ENCODE data around the gene JADE1. TPM values are rescaled to one million over a fixed set of nuclear protein-coding genes. Genes with fewer than 3 reads are reported as not detected.

The JADE1 gene
- total RNA-seq, 1 experiment from 2014 or later = 31.5 TPM

DNA sequence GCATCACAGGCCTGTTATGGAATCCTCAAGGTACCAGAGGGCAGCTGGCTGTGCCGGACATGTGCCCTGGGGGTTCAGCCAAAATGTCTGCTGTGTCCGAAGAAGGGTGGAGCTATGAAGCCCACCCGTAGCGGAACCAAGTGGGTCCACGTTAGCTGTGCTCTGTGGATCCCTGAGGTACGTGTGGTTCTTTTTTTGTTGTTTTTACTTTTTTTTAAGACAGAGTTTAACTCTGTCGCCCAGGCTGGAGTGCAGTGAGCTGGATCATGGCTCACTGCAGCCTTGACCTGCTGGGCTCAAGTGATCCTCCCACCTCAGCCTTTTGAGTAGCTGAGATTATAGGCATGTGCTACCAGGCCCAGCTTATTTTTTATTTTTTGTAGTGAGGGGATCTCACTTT lies 46.1 kb downstream of the JADE1 start:
- Histone ChIP-seq H3K4me1 (ENCODE audit: low read length) (peaks cover 32% of the 10 kb centered on the region), H3K4me3 (ENCODE audit: low read length) (no peak overlapping the region), H3K79me2 (ENCODE audit: low read length) (peaks cover 76% of the 10 kb centered on the region), H4K20me1 (ENCODE audit: insufficient read depth, low read depth, low read length) (peaks cover 19% of the 10 kb centered on the region), H3K36me3 (ENCODE audit: insufficient read depth, low read length) (peaks cover 86% of the 10 kb centered on the region), H2AFZ (ENCODE audit: low read length) (no peak overlapping the region), H3K4me2 (ENCODE audit: low read depth, low read length, poor library complexity, severe bottlenecking) (peak overlapping the region; percentile 45), H3K9ac (ENCODE audit: low read length) (no peak overlapping the region), H3K9me2 (replicated peaks; ENCODE audit: insufficient read depth, low read length) (no peaks in the 10 kb centered on the region), H3K27me3 (ENCODE audit: low read length) (no peaks in the 10 kb centered on the region), H3K27ac (ENCODE audit: low read length) (peak overlapping the region; percentile 5), H3K9me3 (ENCODE audit: low read length) (no peaks in the 10 kb centered on the region)
- no peak for DNase-seq

DNA sequence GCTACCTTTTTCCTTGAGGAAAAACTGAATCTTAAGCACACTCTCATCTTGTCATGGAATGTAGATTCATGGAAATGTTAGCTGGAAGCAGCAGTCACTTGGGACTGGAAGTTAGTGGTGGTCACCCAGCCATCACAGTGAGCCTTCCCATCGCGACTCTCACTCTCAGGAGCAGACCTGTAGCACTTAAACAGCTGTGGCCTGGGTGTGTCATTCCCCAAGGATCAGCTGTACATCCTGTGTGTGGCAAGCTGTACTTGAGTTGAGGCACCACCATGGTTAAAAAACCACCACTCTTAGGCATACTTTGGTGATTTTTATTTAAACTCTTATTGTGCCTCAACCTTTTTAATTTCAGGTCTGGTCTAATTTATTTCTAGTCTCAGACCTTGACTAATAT lies 46.7 kb downstream of the JADE1 start:
- no peaks in the 10 kb centered on the region for H3K9me3 ChIP-seq (ENCODE audit: low read length)
- H3K4me3 ChIP-seq (ENCODE audit: low read length) = no peak overlapping the region
- H3K4me1 ChIP-seq (ENCODE audit: low read length) = peaks cover 32% of the 10 kb centered on the region
- peaks cover 86% of the 10 kb centered on the region for H3K36me3 ChIP-seq (ENCODE audit: insufficient read depth, low read length)
- H2AFZ ChIP-seq (ENCODE audit: low read length) = no peak overlapping the region
- no peak overlapping the region for H3K9ac ChIP-seq (ENCODE audit: low read length)
- H3K79me2 ChIP-seq (ENCODE audit: low read length) = peaks cover 71% of the 10 kb centered on the region
- H4K20me1 ChIP-seq (ENCODE audit: insufficient read depth, low read depth, low read length) = peaks cover 19% of the 10 kb centered on the region
- H3K27me3 ChIP-seq (ENCODE audit: low read length) = no peaks in the 10 kb centered on the region
- DNase-seq = no peak
- H3K27ac ChIP-seq (ENCODE audit: low read length) = peak overlapping the region; percentile 5
- H3K9me2 ChIP-seq (replicated peaks; ENCODE audit: insufficient read depth, low read length) = no peaks in the 10 kb centered on the region
- peak overlapping the region; percentile 45 for H3K4me2 ChIP-seq (ENCODE audit: low read depth, low read length, poor library complexity, severe bottlenecking)

DNA sequence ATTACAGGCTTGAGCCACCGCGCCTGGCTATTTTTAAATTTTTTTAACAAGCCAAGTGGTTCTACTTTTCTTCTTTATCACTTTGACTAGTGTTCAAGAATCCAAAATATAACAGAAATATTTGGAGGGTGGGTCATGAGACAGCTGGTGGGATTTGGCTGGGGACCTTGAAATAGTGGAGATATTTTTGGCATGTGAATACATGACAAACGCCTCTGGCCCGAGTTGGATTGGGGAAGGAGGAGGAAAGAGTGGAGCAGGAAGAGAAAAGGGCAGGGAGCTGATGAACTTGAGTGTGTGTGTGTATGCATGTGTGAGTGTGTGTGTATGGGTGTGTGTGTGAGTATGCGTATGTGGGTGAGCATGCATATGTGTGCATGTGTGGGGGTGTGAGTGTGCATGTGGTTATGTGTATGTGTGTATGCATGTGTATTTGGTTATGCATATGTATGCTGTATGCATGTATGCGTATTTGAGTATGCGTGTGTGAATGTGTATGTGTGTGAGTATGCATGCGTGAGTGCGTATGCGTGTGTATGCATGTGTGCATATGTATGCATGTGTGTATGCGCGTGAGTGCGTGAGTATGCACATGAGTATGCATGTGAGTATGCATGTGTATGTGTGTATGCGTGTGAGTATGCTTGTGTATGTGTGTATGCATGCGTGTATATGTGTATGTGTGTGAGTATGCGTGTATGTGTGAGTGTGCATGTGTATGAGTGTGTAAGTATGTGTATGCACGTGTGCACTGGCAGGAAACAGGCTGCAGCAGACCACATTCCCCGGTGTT lies 49.6 kb downstream of the JADE1 start:
- H3K27me3 ChIP-seq (ENCODE audit: low read length) = no peaks in the 10 kb centered on the region
- no peaks in the 10 kb centered on the region for H3K9me2 ChIP-seq (replicated peaks; ENCODE audit: insufficient read depth, low read length)
- H3K27ac ChIP-seq (ENCODE audit: low read length) = no peak overlapping the region
- no peak overlapping the region for H3K9ac ChIP-seq (ENCODE audit: low read length)
- H3K79me2 ChIP-seq (ENCODE audit: low read length) = peaks cover 63% of the 10 kb centered on the region
- H3K4me2 ChIP-seq (ENCODE audit: low read depth, low read length, poor library complexity, severe bottlenecking) = no peak overlapping the region
- peaks cover 75% of the 10 kb centered on the region for H3K36me3 ChIP-seq (ENCODE audit: insufficient read depth, low read length)
- no peaks in the 10 kb centered on the region for H3K9me3 ChIP-seq (ENCODE audit: low read length)
- H3K4me3 ChIP-seq (ENCODE audit: low read length) = no peak overlapping the region
- peaks cover 42% of the 10 kb centered on the region for H3K4me1 ChIP-seq (ENCODE audit: low read length)
- no peak overlapping the region for H2AFZ ChIP-seq (ENCODE audit: low read length)
- no peak for DNase-seq
- H4K20me1 ChIP-seq (ENCODE audit: insufficient read depth, low read depth, low read length) = peaks cover 19% of the 10 kb centered on the region

DNA sequence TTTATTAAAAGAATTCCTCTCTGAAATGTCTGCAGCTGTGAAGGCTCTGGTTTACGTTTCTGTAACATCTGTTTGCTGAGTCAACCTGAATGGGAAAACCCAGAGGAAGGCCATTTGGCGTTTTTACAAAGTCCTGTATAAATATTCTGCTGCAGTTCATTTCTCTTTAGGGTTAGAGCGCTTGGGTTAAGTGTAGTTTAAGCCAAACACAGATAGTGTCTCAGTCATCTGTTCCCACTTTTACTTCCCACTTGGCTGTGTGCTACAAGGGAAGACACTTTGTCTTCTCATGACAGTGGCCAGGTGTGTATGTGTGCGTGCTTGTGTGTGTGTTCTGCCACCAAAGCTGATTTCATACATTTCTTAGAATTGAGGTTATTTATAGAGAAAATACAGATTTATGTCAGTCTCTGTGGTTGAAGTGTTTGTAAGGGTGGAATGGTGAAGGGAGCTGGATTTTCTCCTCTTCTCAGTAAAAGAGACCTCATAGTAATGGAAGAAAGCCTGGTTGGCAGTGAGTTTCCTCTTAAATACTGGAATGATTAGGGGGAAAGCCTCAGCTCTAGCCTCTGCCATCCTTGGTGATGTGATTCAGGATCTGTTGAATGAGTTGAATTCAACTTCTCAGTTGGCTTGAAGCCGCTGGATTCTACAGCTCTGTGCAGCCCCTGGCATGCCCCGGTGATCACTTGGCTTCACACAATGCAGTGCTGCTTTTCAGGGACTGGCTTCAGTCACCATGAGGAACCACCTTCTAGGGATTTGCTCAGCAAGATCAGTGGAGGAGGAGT lies 50.6 kb downstream of the JADE1 start:
- H3K27ac ChIP-seq (ENCODE audit: low read length) = no peak overlapping the region
- no peaks in the 10 kb centered on the region for H3K27me3 ChIP-seq (ENCODE audit: low read length)
- H3K4me3 ChIP-seq (ENCODE audit: low read length) = no peak overlapping the region
- no peak for DNase-seq
- peaks cover 62% of the 10 kb centered on the region for H3K79me2 ChIP-seq (ENCODE audit: low read length)
- H2AFZ ChIP-seq (ENCODE audit: low read length) = no peak overlapping the region
- no peak overlapping the region for H3K4me2 ChIP-seq (ENCODE audit: low read depth, low read length, poor library complexity, severe bottlenecking)
- H3K36me3 ChIP-seq (ENCODE audit: insufficient read depth, low read length) = peaks cover 74% of the 10 kb centered on the region
- no peaks in the 10 kb centered on the region for H3K9me2 ChIP-seq (replicated peaks; ENCODE audit: insufficient read depth, low read length)
- H3K9ac ChIP-seq (ENCODE audit: low read length) = no peak overlapping the region
- H4K20me1 ChIP-seq (ENCODE audit: insufficient read depth, low read depth, low read length) = peaks cover 19% of the 10 kb centered on the region
- H3K9me3 ChIP-seq (ENCODE audit: low read length) = no peaks in the 10 kb centered on the region
- H3K4me1 ChIP-seq (ENCODE audit: low read length) = peaks cover 41% of the 10 kb centered on the region

DNA sequence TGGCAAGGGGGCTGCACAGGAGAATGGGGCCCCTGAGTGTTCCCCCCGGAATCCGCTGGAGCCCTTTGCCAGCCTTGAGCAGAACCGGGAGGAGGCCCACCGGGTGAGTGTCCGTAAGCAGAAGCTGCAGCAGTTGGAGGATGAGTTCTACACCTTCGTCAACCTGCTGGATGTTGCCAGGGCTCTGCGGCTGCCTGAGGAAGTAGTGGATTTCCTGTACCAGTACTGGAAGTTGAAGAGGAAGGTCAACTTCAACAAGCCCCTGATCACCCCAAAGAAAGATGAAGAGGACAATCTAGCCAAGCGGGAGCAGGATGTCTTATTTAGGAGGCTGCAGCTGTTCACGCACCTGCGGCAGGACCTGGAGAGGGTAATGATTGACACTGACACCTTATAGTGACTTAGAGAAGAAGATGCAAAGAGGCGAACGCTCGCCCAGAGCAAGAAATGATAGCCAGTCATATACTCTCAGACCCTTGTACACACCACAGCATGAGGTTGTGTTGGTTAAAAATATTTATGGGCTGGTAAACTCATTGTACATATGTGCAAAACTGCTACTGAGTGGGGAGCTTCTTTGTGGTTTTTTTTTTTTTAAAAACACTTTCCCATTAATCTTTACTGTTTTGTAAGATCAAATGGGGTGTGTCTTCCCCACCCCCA lies 52.5 kb downstream of the JADE1 start:
- H3K36me3 ChIP-seq (ENCODE audit: insufficient read depth, low read length) = peaks cover 72% of the 10 kb centered on the region
- DNase-seq = no peak

DNA sequence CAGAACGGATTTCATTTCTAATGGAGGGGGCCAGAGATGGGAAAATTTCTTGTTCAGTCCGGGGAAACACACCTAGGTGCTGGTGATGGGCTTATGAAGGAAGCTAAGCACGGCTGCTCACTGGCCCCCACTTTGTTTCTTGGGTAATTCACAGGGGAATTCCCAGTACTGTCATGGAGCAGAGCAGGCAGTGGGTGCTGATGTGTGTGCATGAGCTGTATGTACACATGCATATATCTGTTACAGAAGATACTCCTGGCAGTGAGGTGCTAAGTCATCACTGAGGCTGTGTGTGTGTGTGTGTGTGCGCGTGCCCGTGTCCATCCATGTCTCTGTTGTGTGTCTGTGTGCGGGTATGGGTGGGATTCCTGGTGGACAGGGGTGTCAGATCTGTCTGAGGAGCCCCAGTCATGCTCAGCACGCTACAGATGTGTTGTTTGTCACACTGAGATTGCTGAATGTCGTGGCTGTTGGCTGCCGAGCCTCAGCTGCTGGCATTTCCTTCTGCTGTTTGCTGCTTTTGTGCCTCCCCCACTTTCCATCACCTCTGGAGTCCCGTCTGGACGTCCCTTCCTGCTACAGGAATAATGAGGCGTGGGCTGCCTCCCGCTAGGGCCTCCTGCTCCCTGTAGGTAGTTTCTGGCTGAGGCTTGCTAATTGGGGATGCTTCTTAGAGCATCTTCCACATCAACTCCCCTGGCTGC lies 53.3 kb downstream of the JADE1 start:
- no peak for DNase-seq
- Histone ChIP-seq H3K4me2 (ENCODE audit: low read depth, low read length, poor library complexity, severe bottlenecking) (no peak overlapping the region), H3K4me1 (ENCODE audit: low read length) (peaks cover 42% of the 10 kb centered on the region), H3K27me3 (ENCODE audit: low read length) (no peaks in the 10 kb centered on the region), H3K9me3 (ENCODE audit: low read length) (no peaks in the 10 kb centered on the region), H3K79me2 (ENCODE audit: low read length) (peaks cover 64% of the 10 kb centered on the region), H4K20me1 (ENCODE audit: insufficient read depth, low read depth, low read length) (peaks cover 11% of the 10 kb centered on the region; the same call in 1 of the 2 replicates), H3K9me2 (replicated peaks; ENCODE audit: insufficient read depth, low read length) (no peaks in the 10 kb centered on the region), H3K36me3 (ENCODE audit: insufficient read depth, low read length) (peaks cover 72% of the 10 kb centered on the region), H3K27ac (ENCODE audit: low read length) (0 out of 2 replicates have a peak overlapping the region, but pooled peaks have one; percentile 6), H2AFZ (ENCODE audit: low read length) (no peak overlapping the region), H3K4me3 (ENCODE audit: low read length) (no peak overlapping the region), H3K9ac (ENCODE audit: low read length) (no peak overlapping the region)

More for the DNA sequence above, 52.5 kb downstream of the JADE1 start:
- Histone ChIP-seq H3K4me2 (ENCODE audit: low read depth, low read length, poor library complexity, severe bottlenecking) (no peak overlapping the region), H3K79me2 (ENCODE audit: low read length) (peaks cover 62% of the 10 kb centered on the region), H3K9me3 (ENCODE audit: low read length) (no peaks in the 10 kb centered on the region), H3K4me1 (ENCODE audit: low read length) (peaks cover 42% of the 10 kb centered on the region), H3K27ac (ENCODE audit: low read length) (0 out of 2 replicates have a peak overlapping the region, but pooled peaks have one; percentile 6), H3K9ac (ENCODE audit: low read length) (no peak overlapping the region), H3K4me3 (ENCODE audit: low read length) (no peak overlapping the region), H3K9me2 (replicated peaks; ENCODE audit: insufficient read depth, low read length) (no peaks in the 10 kb centered on the region), H4K20me1 (ENCODE audit: insufficient read depth, low read depth, low read length) (peaks cover 11% of the 10 kb centered on the region; the same call in 1 of the 2 replicates), H3K27me3 (ENCODE audit: low read length) (no peaks in the 10 kb centered on the region), H2AFZ (ENCODE audit: low read length) (no peak overlapping the region)

DNA sequence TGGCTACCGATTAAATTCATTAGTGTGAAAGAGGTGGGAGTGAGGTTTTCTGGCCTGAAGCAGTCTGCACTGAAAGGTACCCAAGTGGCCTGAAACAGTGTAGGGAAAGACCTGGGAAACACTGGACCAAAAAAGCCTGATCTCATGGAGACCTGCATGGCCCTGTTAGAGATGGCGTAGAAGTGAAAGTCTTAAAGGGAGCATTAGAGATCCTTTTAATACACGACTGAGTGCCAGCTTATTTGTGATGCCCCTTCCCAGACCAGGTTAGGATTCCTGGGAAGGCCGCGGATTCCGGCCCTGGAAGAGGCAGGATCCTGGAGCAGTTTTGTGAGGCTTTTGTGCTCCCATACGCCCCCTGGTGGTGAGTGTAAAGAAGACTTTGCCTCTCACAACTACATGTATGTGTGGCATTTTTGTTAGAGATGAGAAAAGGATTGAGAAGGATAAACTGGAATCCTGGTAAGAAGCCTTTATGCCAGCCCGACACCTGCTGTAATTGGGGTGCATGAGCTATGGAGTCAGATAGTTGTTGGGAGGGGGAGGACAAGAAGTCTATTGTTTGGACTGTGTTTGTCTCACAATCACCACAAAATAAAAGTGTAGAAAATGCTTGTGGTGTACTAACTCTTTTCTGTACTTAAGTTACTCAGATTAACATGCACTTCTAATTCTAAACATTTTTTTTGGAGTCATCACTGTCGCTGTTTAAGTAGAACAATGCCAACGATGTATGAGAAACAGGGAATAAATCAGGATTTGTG lies 54.0 kb downstream of the JADE1 start:
- no peak overlapping the region for H3K4me2 ChIP-seq (ENCODE audit: low read depth, low read length, poor library complexity, severe bottlenecking)
- H3K9me2 ChIP-seq (replicated peaks; ENCODE audit: insufficient read depth, low read length) = no peaks in the 10 kb centered on the region
- no peaks in the 10 kb centered on the region for H3K9me3 ChIP-seq (ENCODE audit: low read length)
- DNase-seq = peak; percentile 84
- 0 out of 2 replicates have a peak overlapping the region, but pooled peaks have one; percentile 6 for H3K27ac ChIP-seq (ENCODE audit: low read length)
- peaks cover 74% of the 10 kb centered on the region for H3K36me3 ChIP-seq (ENCODE audit: insufficient read depth, low read length)
- H3K4me3 ChIP-seq (ENCODE audit: low read length) = no peak overlapping the region
- H3K9ac ChIP-seq (ENCODE audit: low read length) = no peak overlapping the region
- H4K20me1 ChIP-seq (ENCODE audit: insufficient read depth, low read depth, low read length) = peaks cover 11% of the 10 kb centered on the region; the same call in 1 of the 2 replicates
- H3K4me1 ChIP-seq (ENCODE audit: low read length) = peaks cover 42% of the 10 kb centered on the region
- H3K79me2 ChIP-seq (ENCODE audit: low read length) = peaks cover 67% of the 10 kb centered on the region
- no peak overlapping the region for H2AFZ ChIP-seq (ENCODE audit: low read length)
- no peaks in the 10 kb centered on the region for H3K27me3 ChIP-seq (ENCODE audit: low read length)
